Nephron (organoid): ENCODE data around the gene USP3.

ENCODE experiments used
- H3K27ac Mint-ChIP-seq, 3 experiments: 2 replicates each; pipeline ENCODE4 v1.8.0; 2020; ENCODE audit warnings: mixed read lengths in 3 of 3, mild to moderate bottlenecking in 2 of 3, moderate library complexity in 1 of 3
- H3K27me3 Mint-ChIP-seq: 2 replicates; pipeline ENCODE4 v1.8.0; 2021; ENCODE audit warnings: low read depth, mild to moderate bottlenecking, moderate library complexity, mixed read lengths
- H3K36me3 Mint-ChIP-seq: 2 replicates; pipeline ENCODE4 v1.8.0; 2020; ENCODE audit warnings: low read depth, mixed read lengths
- H3K4me1 Mint-ChIP-seq: 2 replicates; pipeline ENCODE4 v1.8.0; 2020; ENCODE audit warnings: mixed read lengths
- H3K4me3 Mint-ChIP-seq, 3 experiments: 2 replicates each; pipeline ENCODE4 v1.8.0; 2020; ENCODE audit warnings: mild to moderate bottlenecking in 3 of 3, mixed read lengths in 3 of 3, moderate library complexity in 2 of 3
- H3K9me3 Mint-ChIP-seq: 2 replicates; pipeline ENCODE4 v1.8.0; 2020; ENCODE audit warnings: mixed read lengths
- CTCF ChIP-seq, 3 experiments: fragments of 200-600 bp; sonication (generic); IDR thresholded peaks; one replicate each; pipeline ENCODE4 v1.5.0; 2021; ENCODE audit warnings: antibody characterized with exemption in 3 of 3; ENCODE audit not compliant: unreplicated experiment in 3 of 3

The USP3 gene

GRCh38 chr15:63630036-63630751 lies 125.8 kb downstream of the USP3 start:
- Mint-ChIP-seq H3K4me1 (no peaks in the 10 kb centered on the region), H3K36me3 (peaks cover 77% of the 10 kb centered on the region), H3K9me3 (no peaks in the 10 kb centered on the region), H3K4me3 (no peak overlapping the region), H3K27me3 (no peaks in the 10 kb centered on the region), H3K27ac (no peak overlapping the region)
- TF ChIP-seq CTCF (IDR thresholded peaks at IDR 0.05; ENCODE audit: unreplicated experiment in 3 of 3) = no peak

- no peak overlapping the region for H3K4me3 Mint-ChIP-seq
- TF ChIP-seq CTCF (IDR thresholded peaks at IDR 0.05; ENCODE audit: unreplicated experiment in 3 of 3) = no peak
- H3K9me3 Mint-ChIP-seq = no peaks in the 10 kb centered on the region
- H3K27me3 Mint-ChIP-seq = no peaks in the 10 kb centered on the region
- H3K4me1 Mint-ChIP-seq = no peaks in the 10 kb centered on the region
- no peak overlapping the region for H3K27ac Mint-ChIP-seq
- peaks cover 68% of the 10 kb centered on the region for H3K36me3 Mint-ChIP-seq
These were observed 128.9 kb downstream of the USP3 start for GRCh38 chr15:63633312-63633711.

GRCh38 chr15:63634154-63634553 lies 129.8 kb downstream of the USP3 start:
- Mint-ChIP-seq H3K27ac (no peak overlapping the region), H3K27me3 (no peaks in the 10 kb centered on the region), H3K4me3 (no peak overlapping the region), H3K9me3 (no peaks in the 10 kb centered on the region), H3K36me3 (peaks cover 65% of the 10 kb centered on the region), H3K4me1 (no peaks in the 10 kb centered on the region)
- TF ChIP-seq CTCF (IDR thresholded peaks at IDR 0.05; ENCODE audit: unreplicated experiment in 3 of 3) = no peak

DNA sequence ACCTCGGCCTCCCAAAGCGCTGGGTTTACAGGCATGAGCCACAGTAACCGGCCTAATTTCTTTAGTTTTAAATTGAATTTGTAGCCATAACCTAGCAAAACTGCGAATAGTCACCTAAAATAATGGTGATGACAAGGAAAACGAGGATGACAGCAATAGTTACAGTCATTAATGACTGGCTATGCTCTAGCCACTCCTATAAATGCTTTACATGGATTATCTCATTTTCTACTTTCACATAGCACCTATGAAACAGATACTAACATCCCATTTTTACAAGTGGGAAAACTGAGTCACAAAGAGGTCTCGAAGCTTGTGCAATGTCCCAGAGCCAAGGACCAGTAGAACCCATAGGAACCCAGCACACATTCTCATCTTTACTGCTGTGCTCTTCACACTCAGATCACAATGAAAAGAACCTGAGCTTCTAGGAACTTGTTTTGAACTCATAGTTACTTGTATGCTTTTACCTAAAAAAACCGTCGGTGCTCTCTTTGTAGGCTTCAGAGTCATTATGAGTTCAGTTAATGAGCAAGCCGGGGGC lies 132.2 kb downstream of the USP3 start:
- TF ChIP-seq CTCF (IDR thresholded peaks at IDR 0.05; ENCODE audit: unreplicated experiment in 3 of 3) = no peak
- H3K27ac Mint-ChIP-seq = no peak overlapping the region
- peaks cover 57% of the 10 kb centered on the region for H3K36me3 Mint-ChIP-seq
- H3K4me3 Mint-ChIP-seq = no peak overlapping the region
- H3K9me3 Mint-ChIP-seq = no peaks in the 10 kb centered on the region
- no peaks in the 10 kb centered on the region for H3K4me1 Mint-ChIP-seq
- no peaks in the 10 kb centered on the region for H3K27me3 Mint-ChIP-seq

DNA sequence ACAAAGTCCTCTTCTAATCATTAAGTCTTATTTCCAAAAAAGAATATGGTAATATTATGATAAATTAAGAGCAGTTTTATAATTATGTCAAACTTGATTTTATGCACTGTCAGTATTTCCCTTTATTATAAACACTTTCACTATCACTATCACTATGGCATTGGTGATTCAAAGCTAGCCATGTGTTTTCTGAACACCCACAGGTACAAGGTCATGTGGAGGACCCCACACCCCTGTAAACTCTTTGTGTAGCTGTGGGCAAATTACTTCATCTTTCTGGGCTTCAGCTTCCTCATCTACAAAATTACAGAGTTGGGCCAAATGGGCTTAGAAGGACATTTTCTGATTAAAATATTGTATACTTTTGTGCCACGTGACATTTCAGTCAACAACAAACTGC lies 134.4 kb downstream of the USP3 start:
- H3K27me3 Mint-ChIP-seq = no peaks in the 10 kb centered on the region

More for the DNA sequence above, 134.4 kb downstream of the USP3 start:
- Mint-ChIP-seq H3K4me1 (no peaks in the 10 kb centered on the region), H3K9me3 (no peaks in the 10 kb centered on the region), H3K4me3 (no peak overlapping the region), H3K36me3 (peaks cover 50% of the 10 kb centered on the region), H3K27ac (no peak overlapping the region)
- TF ChIP-seq CTCF (IDR thresholded peaks at IDR 0.05; ENCODE audit: unreplicated experiment in 3 of 3) = no peak
